Heart left ventricle (tissue), 16 donors: ENCODE data around the gene TRDMT1. TPM values are rescaled to one million over a fixed set of nuclear protein-coding genes. Genes with fewer than 3 reads are reported as not detected.

Experiments used
- ATAC-seq, 4 donors: fragments of 200-7000 bp; cut with Tn5 transposase; one replicate each; pipeline ENCODE4 v1.9.1; 2020 to 2022; ENCODE audit warnings: moderate library complexity in 4 of 4, mild to moderate bottlenecking in 3 of 4, moderate number of reproducible peaks in 1 of 4
- DNase-seq, 5 donors: peaks; one replicate each; pipeline ENCODE4 v3.0.0-alpha.2; 2020
- H3K27ac ChIP-seq, 12 donors: fragments of 200-600 bp; sonication (generic) in 4 of 12; one replicate each; pipeline versions ENCODE4 v1.5.0 to v1.8.0; 2016 to 2022; ENCODE audit warnings: mild to moderate bottlenecking in 2 of 12
- H3K27me3 ChIP-seq, 9 donors: fragments of 200-600 bp; sonication (generic) in 2 of 9; one replicate each; pipeline versions ENCODE4 v1.5.1 to v1.8.0; 2016 to 2022; ENCODE audit warnings: mild to moderate bottlenecking in 3 of 9
- H3K36me3 ChIP-seq, 9 donors: fragments of 200-600 bp; sonication (generic) in 2 of 9; one replicate each; pipeline versions ENCODE4 v1.5.0 to v1.8.0; 2018 to 2022; ENCODE audit warnings: mild to moderate bottlenecking in 2 of 9
- H3K4me1 ChIP-seq, 12 donors: fragments of 200-600 bp; sonication (generic) in 4 of 12; one replicate each; pipeline versions ENCODE4 v1.5.0 to v1.8.0; 2016 to 2022; ENCODE audit warnings: mild to moderate bottlenecking in 3 of 12
- H3K4me3 ChIP-seq, 12 donors: fragments of 200-600 bp; sonication (generic) in 4 of 12; one replicate each; pipeline versions ENCODE4 v1.5.0 to v1.8.0; 2017 to 2022; ENCODE audit warnings: mild to moderate bottlenecking in 9 of 12, moderate library complexity in 4 of 12
- H3K9me3 ChIP-seq, 12 donors: fragments of 200-600 bp; sonication (generic) in 4 of 12; one replicate each; pipeline versions ENCODE4 v1.5.0 to v1.8.0; 2016 to 2022; ENCODE audit warnings: mild to moderate bottlenecking in 1 of 12
- POLR2A ChIP-seq, 2 donors: fragments of 450-650 bp; IDR thresholded peaks; one replicate each; pipeline ENCODE4 v1.6.1; 2017; ENCODE audit warnings: antibody characterized with exemption in 2 of 2, mild to moderate bottlenecking in 2 of 2, moderate library complexity in 2 of 2
- WGBS, 4 donors: extraction: QIAGEN DNeasy Blood & Tissue Kit in 2 of 4; methylation state at CpG; one replicate each; pipeline versions ENCODE4 v1.1.5 to v1.1.7; 2013 to 2018; 5-methylcytosine and 5-hydroxymethylcytosine counted together
- intact Hi-C, 10 donors: fragments of 100-400 bp; cut with DNase I; formaldehyde crosslinking; loops; one replicate each; pipeline versions ENCODE4 v1.11.1 to v1.14.2; 2022
- polyA plus RNA-seq, 2 donors: library from polyadenylated mRNA; stranded (reverse); fragments of 200-250 nt; gene quantifications; one replicate each; pipeline ENCODE4 v1.2.3, GENCODE V29; 2013
- total RNA-seq, 9 donors: library from RNA; depleted of rRNA in 2 of 9; stranded (reverse); fragments of >200 nt in 2 of 9; fragmentation: NEBNext Ultra II Directional in 3 of 9; extraction: Animal tissue kit (Norgen Biotek cat#: 25700) in 3 of 9; gene quantifications; one replicate each; pipeline versions ENCODE4 v1.1.0 to v1.2.4, GENCODE V29; 2016 to 2023
- TF ChIP-seq, protein P1 (sequence below), 12 donors: fragments of 200-600 bp; sonication (generic) in 4 of 12; IDR thresholded peaks; one replicate each; pipeline versions ENCODE4 v1.5.0 to v1.8.0; 2018 to 2022; ENCODE audit warnings: antibody characterized with exemption in 12 of 12, mild to moderate bottlenecking in 5 of 12
- donor health status: ischemic (EF 13 %, LVEDD 7.1; RV severe dilation, severe dysfunction).
- donor health status: healthy with polysubstance abuse.
- donor health status: DM: no; HTN: yes; CAD: no.
- donor health status: DM: no; HTN: no; CAD: no.
- donor health status: ischemic (EF 25% LVEDD 6.9; RV normal size, moderate dysfunction).
- donor health status: ischemic (EF 25% LVEDD 5.7; RV mildly dilated, moderate dysfunction).
- donor health status: healthy.
- donor health status: DM: yes; HTN: yes; CAD: no.
- donor health status: ischemic (EF 35%, LVEDD 5.7; RV mildly dilated, moderate dysfunction).
- donor health status: nonischemic (EF 11% LVEDD 7.7; RV severe dilation, severe dysfunction).
- donor health status: DM: yes; HTN: yes; CAD: no.
- donor health status: PGD.
- donor health status: ischemic (EF 29% LVEDD 5.4; RV normal size, mild dysfunction).
- donor health status: nonischemic (EF 23%, LVEDD 6.1; RV moderate dilation, normal function).

TRDMT1 gene
- total and polyA plus RNA-seq, 11 donors, result 1.8 to 6.0 (median 3.5) TPM

DNA sequence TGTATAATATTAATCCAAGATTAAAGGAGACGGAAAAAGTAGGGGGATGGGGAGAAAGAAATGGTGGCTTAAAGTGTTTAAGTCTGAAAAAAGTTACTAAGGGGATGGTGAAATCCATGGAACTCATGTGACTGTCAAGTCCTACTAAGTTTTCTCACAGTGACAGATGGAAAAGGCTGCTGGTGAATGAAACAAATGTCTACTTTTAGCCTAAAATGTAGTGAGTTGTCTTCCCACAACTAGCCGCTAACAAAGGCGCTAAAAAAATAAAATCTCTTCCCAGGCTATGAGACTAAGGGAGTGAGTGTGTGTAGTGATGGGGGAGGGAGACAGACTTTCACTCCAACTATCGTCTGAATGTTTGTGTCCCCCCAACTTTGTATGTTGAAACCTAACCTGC is 39.1 kb upstream of the TRDMT1 start:
- Histone ChIP-seq H3K27ac (no peak overlapping the region), H3K9me3 (peaks cover 0 to 11% (median 0%) of the 10 kb centered on the region in 12 donors), H3K27me3 (no peaks in the 10 kb centered on the region), H3K36me3 (peaks cover 0 to 32% (median 24%) of the 10 kb centered on the region in 9 donors), H3K4me3 (no peak overlapping the region), H3K4me1 (peaks cover 0 to 31% (median 7%) of the 10 kb centered on the region in 12 donors)
- ATAC-seq, result no peak
- intact Hi-C loops, result no loop called here
- no peak for TF ChIP-seq POLR2A (IDR thresholded peaks at IDR 0.05)
- TF ChIP-seq, protein P1, sequence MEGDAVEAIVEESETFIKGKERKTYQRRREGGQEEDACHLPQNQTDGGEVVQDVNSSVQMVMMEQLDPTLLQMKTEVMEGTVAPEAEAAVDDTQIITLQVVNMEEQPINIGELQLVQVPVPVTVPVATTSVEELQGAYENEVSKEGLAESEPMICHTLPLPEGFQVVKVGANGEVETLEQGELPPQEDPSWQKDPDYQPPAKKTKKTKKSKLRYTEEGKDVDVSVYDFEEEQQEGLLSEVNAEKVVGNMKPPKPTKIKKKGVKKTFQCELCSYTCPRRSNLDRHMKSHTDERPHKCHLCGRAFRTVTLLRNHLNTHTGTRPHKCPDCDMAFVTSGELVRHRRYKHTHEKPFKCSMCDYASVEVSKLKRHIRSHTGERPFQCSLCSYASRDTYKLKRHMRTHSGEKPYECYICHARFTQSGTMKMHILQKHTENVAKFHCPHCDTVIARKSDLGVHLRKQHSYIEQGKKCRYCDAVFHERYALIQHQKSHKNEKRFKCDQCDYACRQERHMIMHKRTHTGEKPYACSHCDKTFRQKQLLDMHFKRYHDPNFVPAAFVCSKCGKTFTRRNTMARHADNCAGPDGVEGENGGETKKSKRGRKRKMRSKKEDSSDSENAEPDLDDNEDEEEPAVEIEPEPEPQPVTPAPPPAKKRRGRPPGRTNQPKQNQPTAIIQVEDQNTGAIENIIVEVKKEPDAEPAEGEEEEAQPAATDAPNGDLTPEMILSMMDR (IDR thresholded peaks at IDR 0.05), result no peak
- 89 to 92% (median 90%) methylated on average over 4 of the region's 4 CpGs for WGBS, 4 donors
- no peak for DNase-seq

- Histone ChIP-seq H3K27me3 (no peaks in the 10 kb centered on the region), H3K9me3 (peaks cover 0 to 11% (median 0%) of the 10 kb centered on the region in 12 donors), H3K4me1 (peaks cover 0 to 36% (median 13%) of the 10 kb centered on the region in 12 donors), H3K4me3 (no peak overlapping the region), H3K27ac (no peak overlapping the region), H3K36me3 (peaks cover 0 to 37% (median 29%) of the 10 kb centered on the region in 9 donors)
- no peak for DNase-seq
- no peak for ATAC-seq
- TF ChIP-seq POLR2A (IDR thresholded peaks at IDR 0.05), result no peak
- TF ChIP-seq, protein P1 (IDR thresholded peaks at IDR 0.05), result no peak
- WGBS, 4 donors, result 91 to 93% (median 92%) methylated on average over 2 of the region's 2 CpGs
- intact Hi-C loops, result no loop called here
These were observed 38.6 kb upstream of the TRDMT1 start for GRCh38 chr10:17240096-17240495.

GRCh38 chr10:17239345-17240085 is 38.0 kb upstream of the TRDMT1 start:
- peaks cover 0 to 43% (median 35%) of the 10 kb centered on the region in 9 donors for H3K36me3 ChIP-seq

More at GRCh38 chr10:17239345-17240085, 38.0 kb upstream of the TRDMT1 start:
- no peaks in the 10 kb centered on the region for H3K27me3 ChIP-seq
- no peak for ATAC-seq
- H3K4me3 ChIP-seq, result no peak overlapping the region
- TF ChIP-seq, protein P1 (IDR thresholded peaks at IDR 0.05), result no peak
- TF ChIP-seq POLR2A (IDR thresholded peaks at IDR 0.05), result no peak
- no peak overlapping the region for H3K27ac ChIP-seq
- peaks cover 0 to 42% (median 18%) of the 10 kb centered on the region in 12 donors for H3K4me1 ChIP-seq
- H3K9me3 ChIP-seq, result peaks cover 0 to 11% (median 0%) of the 10 kb centered on the region in 12 donors
- no peak for DNase-seq
- intact Hi-C loops, result loop anchor here in 1 of 10 donors (10.0 kb wide), 1 partner anchor 245 kb away; no protein-coding TSS in a partner anchor
- WGBS, 4 donors, result 92 to 97% (median 93%) methylated on average over 6 of the region's 6 CpGs
